Kidney capillary endothelial cell (primary cell): ENCODE measurements around the gene SLCO4A1.
A peak's percentile ranks its signal among the peaks of the same experiment; 100 is the strongest.

Experiments
- DNase-seq: peaks from one replicate; pipeline ENCODE4 v3.0.0-alpha.2; 2018; ENCODE audit warnings: low spot score

SLCO4A1 gene

GRCh38 chr20:62642051-62642665, at the start of gene SLCO4A1:
SLCO4A1 (plus strand) TSS chr20:62642503; CDS start chr20:62656455, 13,952 bp downstream.
- DNase-seq = no peak

GRCh38 chr20:62592506-62593177, 49.7 kb upstream of the SLCO4A1 start:
- no peak for DNase-seq

GRCh38 chr20:62593616-62594015, 48.7 kb upstream of the SLCO4A1 start:
- DNase-seq = no peak

GRCh38 chr20:62595069-62595468, 47.2 kb upstream of the SLCO4A1 start:
- DNase-seq = no peak

- peak; percentile 68 for DNase-seq
Observed at GRCh38 chr20:62595491-62595890, 46.8 kb upstream of the SLCO4A1 start.

GRCh38 chr20:62596486-62596885, 45.8 kb upstream of the SLCO4A1 start:
- no peak for DNase-seq

GRCh38 chr20:62596921-62597320, 45.4 kb upstream of the SLCO4A1 start:
- DNase-seq = no peak

- DNase-seq = no peak
Observed at GRCh38 chr20:62597416-62598115, 44.7 kb upstream of the SLCO4A1 start.

GRCh38 chr20:62598761-62599194, 43.5 kb upstream of the SLCO4A1 start:
- no peak for DNase-seq

- DNase-seq = no peak
Observed at GRCh38 chr20:62599216-62600110, 42.8 kb upstream of the SLCO4A1 start.

- no peak for DNase-seq
Observed at GRCh38 chr20:62601172-62601571, 41.1 kb upstream of the SLCO4A1 start.

- DNase-seq = no peak
Observed at GRCh38 chr20:62601714-62602113, 40.6 kb upstream of the SLCO4A1 start.

GRCh38 chr20:62602550-62602949, 39.8 kb upstream of the SLCO4A1 start:
- DNase-seq = no peak

GRCh38 chr20:62603021-62603906, 39.0 kb upstream of the SLCO4A1 start:
- peak; percentile 84 for DNase-seq

- no peak for DNase-seq
Observed at GRCh38 chr20:62603907-62604785, 38.2 kb upstream of the SLCO4A1 start.

GRCh38 chr20:62604796-62605195, 37.5 kb upstream of the SLCO4A1 start:
- no peak for DNase-seq

- no peak for DNase-seq
Observed at GRCh38 chr20:62605236-62605943, 36.9 kb upstream of the SLCO4A1 start.

GRCh38 chr20:62606016-62606415, 36.3 kb upstream of the SLCO4A1 start:
- no peak for DNase-seq

- no peak for DNase-seq
Observed at GRCh38 chr20:62606551-62607201, 35.6 kb upstream of the SLCO4A1 start.
